ENCODE data around the gene TBPL1.
"Not testable (repeated sequence)": the region's sequence is repeated elsewhere in the genome, so short reads cannot be mapped to it uniquely, and the experiment has no call there.

Gene TBPL1

DNA sequence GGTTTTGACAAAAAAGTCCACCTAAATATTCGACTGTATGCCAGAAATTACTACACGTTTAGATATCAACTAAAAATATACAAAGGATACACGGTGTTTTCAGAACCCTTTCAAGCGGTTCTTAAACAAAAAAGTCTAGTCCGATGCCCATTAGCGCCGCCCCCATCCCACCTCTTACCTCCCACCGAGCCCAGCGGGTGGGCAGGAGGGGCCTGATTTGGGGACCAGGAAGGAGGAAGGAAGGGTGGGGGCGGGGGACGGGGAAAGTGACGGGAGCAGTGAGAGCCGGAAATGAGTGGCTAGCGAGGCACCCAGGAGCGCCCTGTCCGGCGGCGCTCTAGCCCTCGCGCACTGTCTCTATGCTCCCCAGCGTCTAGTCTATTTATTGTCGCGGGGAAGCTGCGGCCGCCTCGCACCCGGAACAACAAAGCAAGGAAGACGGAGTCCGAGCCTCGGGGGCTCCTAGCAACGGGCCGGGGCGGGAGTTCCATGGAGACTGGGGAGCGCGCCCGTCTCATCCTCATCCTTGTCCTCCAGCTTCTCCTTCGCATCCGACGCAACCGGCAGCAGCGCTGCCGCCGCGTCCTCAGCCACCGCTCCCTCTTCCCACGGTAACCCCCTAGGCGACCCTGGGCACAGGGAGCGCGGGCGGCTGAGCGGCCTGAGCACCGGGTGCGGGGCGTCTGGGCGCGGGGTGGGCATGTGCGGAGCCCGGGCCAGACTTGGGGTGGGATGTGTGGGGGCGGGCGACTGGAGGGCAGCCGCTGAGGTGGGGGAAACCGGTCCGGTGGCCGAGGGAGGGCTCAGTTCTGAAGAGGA lies at the start of gene TBPL1:
Gene TBPL1, plus strand, starts transcription at position 410 of the 819 bp plus-strand sequence. CDS start 26,902 bp downstream, outside the sequence.
- peak; percentile 73 for DNase-seq

DNA sequence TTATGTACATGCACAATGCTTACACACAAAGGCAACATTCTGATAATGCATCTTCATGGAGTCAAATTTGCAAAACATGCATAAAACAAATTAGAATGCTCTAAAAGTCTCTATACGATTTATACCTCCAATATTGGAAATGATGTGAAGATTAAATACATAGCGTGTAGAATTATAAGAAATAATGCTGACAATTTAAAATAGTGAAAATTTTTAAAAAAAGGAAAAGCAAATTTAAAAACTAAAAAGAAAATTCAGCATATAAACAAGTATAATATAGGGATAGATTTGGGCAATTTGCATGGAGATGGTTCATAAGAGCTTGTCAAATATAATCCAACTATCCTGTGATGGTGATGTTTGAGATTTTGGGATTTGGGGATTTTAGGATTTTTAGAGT lies 49.2 kb upstream of the TBPL1 start:
- DNase-seq = no peak

- DNase-seq = no peak
Measured at GRCh38 chr6:133906050-133906449, 47.0 kb upstream of the TBPL1 start.

DNA sequence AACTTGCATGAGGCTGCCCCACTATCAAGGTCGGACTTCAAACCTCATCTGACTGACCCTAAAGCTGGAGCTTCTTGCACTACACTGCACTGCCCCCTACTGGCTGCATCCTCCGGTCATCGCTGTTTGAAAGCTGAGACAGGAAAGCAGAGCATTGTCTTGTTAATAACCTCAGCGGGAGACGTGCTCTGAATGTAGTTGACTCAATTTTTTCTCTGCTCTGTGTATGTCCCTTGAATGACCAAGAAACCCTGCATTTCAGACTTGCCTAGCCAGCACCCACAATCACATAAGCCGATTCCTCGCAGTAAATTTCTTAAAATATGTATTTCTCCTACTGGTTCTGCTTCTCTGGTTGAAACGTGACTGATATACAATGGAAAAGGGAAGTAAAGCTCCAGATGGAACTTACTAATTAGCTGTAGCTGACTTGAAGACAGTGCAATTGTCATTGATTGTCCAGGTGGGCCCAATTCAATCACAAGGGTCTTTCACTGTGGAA lies 36.3 kb upstream of the TBPL1 start:
- DNase-seq = peak; percentile 78

DNA sequence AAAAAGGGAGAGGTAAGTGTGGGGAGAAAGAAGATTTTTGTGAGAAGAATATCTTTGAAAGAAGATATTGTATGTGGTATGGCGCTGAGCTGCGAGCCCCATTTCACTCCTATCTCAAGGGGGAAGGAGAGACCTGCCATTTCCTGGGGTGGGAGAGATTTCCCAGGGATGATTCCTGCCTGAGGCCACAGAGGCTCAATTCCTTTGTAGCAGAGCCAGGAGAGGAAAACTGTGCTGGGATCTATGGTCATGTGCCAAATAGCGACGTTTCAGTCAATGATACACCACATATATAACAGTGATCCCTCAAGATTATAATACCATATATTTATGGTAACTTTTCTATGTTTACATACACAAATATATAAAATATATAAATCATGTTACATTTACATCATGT lies 35.2 kb upstream of the TBPL1 start:
- DNase-seq = no peak

- no peak for DNase-seq
Measured at GRCh38 chr6:133918208-133918930, 34.7 kb upstream of the TBPL1 start.

- no peak for DNase-seq
Measured at GRCh38 chr6:133919362-133919761, 33.7 kb upstream of the TBPL1 start.

- DNase-seq = peak; percentile 61
Measured at GRCh38 chr6:133921249-133921859, 31.7 kb upstream of the TBPL1 start.

- peak; percentile 35 for DNase-seq
Measured at GRCh38 chr6:133923938-133924593, 29.0 kb upstream of the TBPL1 start.

GRCh38 chr6:133931221-133931620 lies 21.8 kb upstream of the TBPL1 start:
- DNase-seq = not testable (repeated sequence)

DNA sequence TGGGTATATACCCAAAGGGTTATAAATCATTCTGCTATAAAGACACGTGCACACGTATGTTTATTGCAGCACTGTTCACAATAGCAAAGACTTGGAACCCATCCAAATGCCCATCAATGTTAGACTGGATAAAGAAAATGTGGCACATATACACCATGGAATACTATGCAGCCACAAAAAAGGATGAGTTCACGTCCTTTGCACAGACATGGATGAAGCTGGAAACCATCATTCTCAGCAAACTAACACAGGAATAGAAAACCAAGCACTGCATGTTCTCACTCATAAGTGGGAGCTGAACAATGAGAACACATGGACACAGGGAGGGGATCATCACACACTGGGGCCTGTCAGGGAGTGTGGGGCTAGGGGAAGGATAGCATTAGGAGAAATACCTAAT lies 16.7 kb upstream of the TBPL1 start:
- not testable (repeated sequence) for DNase-seq

DNA sequence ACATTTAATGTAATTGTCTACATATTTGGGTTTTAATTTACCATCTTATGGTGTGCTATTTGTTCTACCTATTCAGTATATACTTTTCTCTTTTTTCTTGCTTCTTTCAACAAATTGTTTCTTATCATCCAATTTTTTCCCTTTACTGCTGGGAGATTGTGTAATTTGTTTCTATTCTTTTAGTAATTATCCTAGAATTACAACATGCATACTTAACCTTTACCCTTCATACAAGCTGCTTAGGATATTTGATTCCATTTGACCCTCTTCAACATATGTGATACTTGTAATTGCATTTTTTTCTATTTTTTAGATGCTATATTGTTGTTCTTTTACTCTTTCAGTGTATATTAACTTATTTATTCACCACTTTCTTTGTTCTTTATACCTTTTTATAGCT lies 15.1 kb upstream of the TBPL1 start:
- no peak for DNase-seq

DNA sequence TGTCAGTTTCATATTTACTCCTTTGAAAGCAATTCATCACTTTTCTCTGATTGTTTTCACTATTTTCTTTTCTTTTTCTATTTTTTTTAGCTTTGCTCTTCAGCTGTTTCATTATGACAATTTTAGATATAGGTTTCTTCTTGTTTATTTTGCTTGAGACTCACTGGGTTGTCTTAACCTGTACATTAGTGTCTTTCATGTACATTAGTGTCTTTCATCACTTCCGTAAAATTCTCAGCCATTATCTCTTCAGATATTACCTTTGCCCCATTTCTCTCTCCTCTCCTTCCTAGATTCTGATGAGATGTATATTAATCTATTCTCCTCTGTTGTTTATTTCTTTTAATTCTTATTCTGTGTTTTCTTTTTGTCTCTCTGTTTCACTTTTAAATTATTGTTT lies 14.5 kb upstream of the TBPL1 start:
- DNase-seq = no peak

GRCh38 chr6:133939778-133940667 lies 13.0 kb upstream of the TBPL1 start:
- DNase-seq = no peak

DNA sequence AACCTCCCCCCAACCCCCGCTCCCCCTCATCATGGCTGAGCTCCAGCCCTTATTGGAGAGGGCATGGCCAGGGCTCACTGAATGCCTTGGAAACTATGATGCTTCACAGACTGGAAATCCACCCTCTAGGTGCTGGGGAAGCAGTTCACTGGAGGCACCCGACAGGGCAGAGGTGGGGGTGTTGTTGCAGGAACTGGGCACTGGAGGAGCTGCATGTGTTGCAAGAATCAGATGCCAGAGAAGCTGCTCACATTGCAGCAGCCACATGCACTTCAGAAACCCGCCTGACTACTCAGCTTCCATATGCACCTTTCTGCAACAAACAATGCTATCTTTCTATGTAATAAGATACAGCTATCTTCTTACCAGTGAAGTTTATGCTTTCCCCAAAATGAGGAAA lies 7.9 kb upstream of the TBPL1 start:
- no peak for DNase-seq

DNA sequence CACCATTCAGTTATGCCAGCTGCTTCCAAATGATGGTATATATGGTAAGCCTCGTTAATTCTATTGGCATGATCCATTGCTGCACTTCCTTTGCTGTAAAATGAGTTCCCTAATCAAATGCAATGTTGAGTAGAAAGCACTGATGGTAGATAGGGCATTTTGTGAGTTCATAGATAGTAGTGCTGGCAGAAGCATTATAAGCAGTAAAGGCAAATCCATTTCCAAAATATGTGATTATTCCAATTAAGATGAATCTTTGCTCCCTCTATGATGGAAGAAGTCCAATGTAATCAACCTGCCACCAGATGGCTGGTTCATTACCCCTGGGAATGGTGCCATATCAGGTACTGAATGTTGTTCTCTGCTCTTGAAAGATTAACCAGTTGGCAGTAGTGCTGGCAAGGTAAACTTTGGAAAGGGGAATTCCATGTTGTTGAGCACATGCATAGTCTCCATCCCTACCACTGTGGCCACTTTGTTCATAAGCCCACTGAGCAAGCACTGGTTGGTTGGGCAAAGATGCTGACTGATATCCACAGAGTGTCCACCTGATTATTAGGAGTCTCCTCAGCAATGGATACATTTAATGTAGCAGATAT lies 5.6 kb upstream of the TBPL1 start:
- no peak for DNase-seq

- no peak for DNase-seq
Measured at GRCh38 chr6:133948472-133948871, 4.6 kb upstream of the TBPL1 start.

- DNase-seq = no peak
Measured at GRCh38 chr6:133951227-133951626, 1.8 kb upstream of the TBPL1 start.

DNA sequence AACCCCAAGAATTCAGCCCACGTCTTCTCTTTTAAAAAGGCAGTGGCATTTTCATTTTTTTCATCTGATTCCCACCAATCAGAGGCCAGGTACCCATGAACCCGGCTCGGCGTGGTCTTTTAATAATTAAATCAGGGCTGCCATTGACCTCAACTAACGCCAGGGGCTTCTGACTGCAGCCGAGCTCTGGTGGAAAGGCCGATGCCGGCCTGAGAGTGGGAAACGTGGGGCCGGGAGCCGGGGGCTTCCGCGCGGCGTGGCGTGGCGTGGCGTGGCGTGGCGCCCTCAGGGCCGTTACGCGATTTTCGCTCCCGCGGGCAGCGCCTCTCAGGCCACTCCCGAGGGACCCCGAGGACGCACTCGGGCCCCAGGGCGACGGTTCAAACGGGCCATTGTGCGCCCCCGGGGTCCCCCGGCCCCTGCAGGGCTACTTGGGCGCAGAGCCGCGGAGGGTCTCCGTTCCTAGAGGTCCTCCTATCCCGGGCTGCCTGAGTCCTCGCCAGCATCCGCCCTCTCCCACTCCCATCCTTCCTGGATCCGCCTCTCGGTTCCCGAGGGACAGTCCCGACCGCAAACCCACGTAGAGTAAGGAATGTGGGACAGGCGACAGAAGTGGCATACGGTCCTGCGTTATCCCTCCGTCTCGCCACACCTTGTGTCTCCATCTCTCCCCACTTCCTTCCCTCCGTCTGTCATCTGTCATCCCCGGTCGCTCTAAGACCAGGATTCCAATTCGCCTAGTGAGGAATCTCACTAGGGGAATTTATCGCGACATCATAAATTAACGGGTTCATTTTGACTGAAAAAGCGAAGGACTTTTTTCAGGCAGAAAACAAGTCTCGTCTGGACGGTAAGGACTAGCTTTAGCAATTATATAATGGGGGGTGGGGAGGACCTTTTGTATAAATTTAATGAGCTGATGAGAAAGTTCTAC lies 876 bp upstream of the TBPL1 start:
- peak; percentile 52 for DNase-seq

- no peak for DNase-seq
Measured at GRCh38 chr6:133953634-133954415, 801 bp downstream of the TBPL1 start.
